Activated CD8-positive, alpha-beta T cell treated with anti-CD3 and anti-CD28 coated beads for 36 hours (primary cell): ENCODE results near the gene DNASE2. TPM values are rescaled to one million over a fixed set of nuclear protein-coding genes. Genes with fewer than 3 reads are reported as not detected.

ENCODE experiments used
- ATAC-seq: fragments of 200-7000 bp; cut with Tn5 transposase; one replicate; pipeline ENCODE4 v1.10.0; 2021; ENCODE audit warnings: mild to moderate bottlenecking, moderate library complexity
- CTCF ChIA-PET: fragments of 350-600 bp; sonication (Branson Sonifier 250); formaldehyde crosslinking; loops from one replicate; lab custom pipeline; 2021; ENCODE audit warnings: antibody characterized with exemption; lab: Charles Lee
- POLR2A ChIA-PET: fragments of 350-600 bp; sonication (Branson Sonifier 250); formaldehyde crosslinking; loops from one replicate; lab custom pipeline; 2021; ENCODE audit warnings: antibody characterized with exemption; lab: Charles Lee
- DNase-seq: peaks from one replicate; pipeline ENCODE4 v3.0.0-alpha.2; 2020
- H3K27ac Mint-ChIP-seq: one replicate; pipeline ENCODE4 v1.8.0; 2021; ENCODE audit warnings: mild to moderate bottlenecking, mixed read lengths
- H3K27me3 Mint-ChIP-seq: one replicate; pipeline ENCODE4 v1.8.0; 2021; ENCODE audit warnings: mixed read lengths
- H3K36me3 Mint-ChIP-seq: one replicate; pipeline ENCODE4 v1.8.0; 2021; ENCODE audit warnings: low read depth, mixed read lengths
- H3K4me1 Mint-ChIP-seq: one replicate; pipeline ENCODE4 v1.8.0; 2021; ENCODE audit warnings: low read depth, mixed read lengths
- H3K4me3 Mint-ChIP-seq: one replicate; pipeline ENCODE4 v1.8.0; 2021; ENCODE audit warnings: mild to moderate bottlenecking, moderate library complexity, mixed read lengths
- H3K9me3 Mint-ChIP-seq: one replicate; pipeline ENCODE4 v1.8.0; 2021; ENCODE audit warnings: mixed read lengths
- intact Hi-C: fragments of 100-400 bp; cut with micrococcal nuclease; formaldehyde crosslinking; loops from one replicate; pipeline ENCODE4 v1.10.0; 2022
- microRNA-seq: library from miRNA; unstranded; fragments of <30 nt; microRNA quantifications from one replicate; pipeline ENCODE4 v1.2.0, GENCODE V29; 2022; ENCODE audit warnings: borderline microRNAs expressed, borderline replicate concordance
- total RNA-seq, 2 experiments: library from RNA; stranded (reverse); gene quantifications; one replicate each; pipeline ENCODE4 v1.2.3, GENCODE V29; 2021
- TF ChIP-seq, protein P1 (sequence below): fragments of 200-600 bp; IDR thresholded peaks from one replicate; pipeline ENCODE4 v1.8.0; 2022; ENCODE audit warnings: antibody characterized with exemption, mild to moderate bottlenecking

Gene DNASE2
- total RNA-seq, 2 experiments from 2014 or later, result 22.3 to 26.1 TPM

DNA sequence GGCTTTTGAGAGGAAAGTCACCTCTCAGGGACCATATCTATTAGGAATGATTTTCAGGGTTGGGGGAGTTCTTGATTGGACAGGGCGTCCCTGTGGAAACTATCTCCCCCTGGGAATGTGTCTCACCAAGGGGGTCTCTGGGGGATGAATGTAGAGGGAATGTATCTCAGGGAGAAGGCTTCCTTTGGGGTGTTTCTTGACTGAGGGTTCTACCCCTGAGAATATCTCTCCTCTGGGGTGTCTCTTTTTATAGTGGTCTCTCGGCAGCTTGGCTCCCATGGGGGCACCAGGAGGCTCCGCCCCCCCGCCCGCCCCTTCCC is 47.9 kb downstream of the DNASE2 start:
- TF ChIP-seq, protein P1, sequence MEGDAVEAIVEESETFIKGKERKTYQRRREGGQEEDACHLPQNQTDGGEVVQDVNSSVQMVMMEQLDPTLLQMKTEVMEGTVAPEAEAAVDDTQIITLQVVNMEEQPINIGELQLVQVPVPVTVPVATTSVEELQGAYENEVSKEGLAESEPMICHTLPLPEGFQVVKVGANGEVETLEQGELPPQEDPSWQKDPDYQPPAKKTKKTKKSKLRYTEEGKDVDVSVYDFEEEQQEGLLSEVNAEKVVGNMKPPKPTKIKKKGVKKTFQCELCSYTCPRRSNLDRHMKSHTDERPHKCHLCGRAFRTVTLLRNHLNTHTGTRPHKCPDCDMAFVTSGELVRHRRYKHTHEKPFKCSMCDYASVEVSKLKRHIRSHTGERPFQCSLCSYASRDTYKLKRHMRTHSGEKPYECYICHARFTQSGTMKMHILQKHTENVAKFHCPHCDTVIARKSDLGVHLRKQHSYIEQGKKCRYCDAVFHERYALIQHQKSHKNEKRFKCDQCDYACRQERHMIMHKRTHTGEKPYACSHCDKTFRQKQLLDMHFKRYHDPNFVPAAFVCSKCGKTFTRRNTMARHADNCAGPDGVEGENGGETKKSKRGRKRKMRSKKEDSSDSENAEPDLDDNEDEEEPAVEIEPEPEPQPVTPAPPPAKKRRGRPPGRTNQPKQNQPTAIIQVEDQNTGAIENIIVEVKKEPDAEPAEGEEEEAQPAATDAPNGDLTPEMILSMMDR, result no peak
- DNase-seq, result no peak
- intact Hi-C loops, result no loop called here
- Mint-ChIP-seq H3K27me3 (peaks cover 75% of the 10 kb centered on the region), H3K9me3 (peaks cover 1% of the 10 kb centered on the region), H3K36me3 (no peaks in the 10 kb centered on the region), H3K27ac (no peak overlapping the region), H3K4me1 (peaks cover 27% of the 10 kb centered on the region), H3K4me3 (peak overlapping the region; percentile 15)
- ATAC-seq, result no peak
- CTCF ChIA-PET, result no interaction called here
- POLR2A ChIA-PET, result no interaction called here

DNA sequence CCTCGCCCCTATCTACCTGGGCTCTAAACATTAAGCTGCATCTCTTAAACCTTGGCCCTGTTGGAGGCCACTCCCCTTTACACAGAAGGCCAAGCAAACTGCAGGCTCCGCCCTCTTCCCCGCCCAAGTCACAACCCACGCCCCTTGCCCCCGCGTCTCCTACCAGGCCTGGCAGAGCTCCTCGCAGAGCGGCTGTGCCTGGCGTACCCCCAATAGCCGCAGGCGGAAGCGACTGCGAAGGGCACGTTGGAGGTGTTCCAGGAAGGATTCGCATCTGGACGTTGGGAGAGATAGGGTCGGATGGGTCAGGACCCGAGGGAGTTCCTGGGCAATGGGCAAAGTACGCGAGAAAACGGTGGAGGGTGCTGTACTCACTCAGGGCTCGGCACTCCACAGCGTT is 52.8 kb downstream of the DNASE2 start:
- ChIA-PET POLR2A (interaction anchor here (0.6 kb wide), 1 partner anchor 205 kb away, joined by 4 read pairs; no protein-coding TSS in a partner anchor), CTCF (interaction anchor here (0.6 to 1.5 kb wide), 4 partner anchors 9 to 254 kb away, joined by 3 to 5 read pairs (median 4); no protein-coding TSS in a partner anchor)
- peaks cover 63% of the 10 kb centered on the region for H3K27me3 Mint-ChIP-seq
- DNase-seq (peak; percentile 76), ATAC-seq (peak; percentile 77)
- H3K9me3 Mint-ChIP-seq, result peaks cover 1% of the 10 kb centered on the region
- intact Hi-C loops, result no loop called here
- H3K27ac Mint-ChIP-seq, result no peak overlapping the region
- no peak overlapping the region for H3K4me3 Mint-ChIP-seq
- no peaks in the 10 kb centered on the region for H3K36me3 Mint-ChIP-seq
- peaks cover 14% of the 10 kb centered on the region for H3K4me1 Mint-ChIP-seq
- TF ChIP-seq, protein P1, result no peak

DNA sequence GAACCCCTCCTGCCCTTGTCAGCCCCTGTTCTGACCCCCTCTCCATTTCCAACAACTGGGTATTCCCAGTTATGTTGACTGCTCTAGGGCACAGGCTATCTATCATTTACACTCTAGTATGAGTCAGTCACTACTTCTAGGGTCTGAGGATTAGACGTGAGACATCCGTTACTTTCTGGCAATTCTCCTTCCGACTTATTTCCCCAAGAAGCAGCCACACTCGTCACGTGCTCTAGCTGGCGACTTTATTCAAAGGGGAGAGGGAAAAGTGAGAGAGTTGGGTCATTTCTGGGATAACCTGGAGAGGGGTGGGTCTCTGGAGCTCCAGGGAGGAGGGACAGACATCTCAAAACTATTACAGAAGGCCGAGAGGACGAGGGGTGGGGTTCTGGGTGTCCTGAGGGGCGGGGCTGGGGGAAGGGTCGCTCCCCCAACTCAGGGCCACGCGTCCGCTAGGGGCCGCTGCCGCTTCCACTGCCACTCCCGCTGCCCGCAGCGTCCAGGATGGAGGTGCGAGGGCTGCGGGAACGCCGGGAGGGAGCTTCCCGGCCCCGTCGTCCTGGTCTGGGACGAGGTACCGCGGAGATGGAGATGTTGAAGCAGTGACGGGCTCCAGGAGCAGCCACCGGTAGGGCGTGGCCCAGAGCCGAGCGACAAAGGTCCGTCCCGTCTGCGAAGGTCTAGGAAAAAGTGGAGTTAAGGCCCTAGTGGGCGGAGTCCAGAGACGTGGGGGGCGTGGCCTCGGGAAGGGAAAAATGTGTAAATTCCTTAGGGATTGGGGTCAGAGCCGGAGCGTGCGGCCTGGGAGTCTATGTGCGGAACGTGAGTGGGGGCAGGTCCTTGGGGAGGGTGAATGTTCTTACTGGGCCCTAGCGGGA is 55.8 kb downstream of the DNASE2 start:
- ChIA-PET CTCF (interaction anchor here (0.6 to 3.3 kb wide), 12 partner anchors 9 to 236 kb away, joined by 3 to 35 read pairs (median 4); partner anchors contain the start of gene RTBDN), POLR2A (interaction anchor here (0.9 to 1.1 kb wide), 4 partner anchors 9 to 65 kb away, joined by 3 to 4 read pairs (median 4); partner anchors contain the start of genes GCDH, PRDX2, RTBDN and THSD8)
- Mint-ChIP-seq H3K27ac (no peak overlapping the region), H3K4me3 (no peak overlapping the region), H3K9me3 (no peaks in the 10 kb centered on the region), H3K4me1 (peaks cover 4% of the 10 kb centered on the region), H3K36me3 (no peaks in the 10 kb centered on the region), H3K27me3 (peaks cover 39% of the 10 kb centered on the region)
- DNase-seq (peak; percentile 45), ATAC-seq (peak; percentile 27)
- intact Hi-C loops, result no loop called here
- TF ChIP-seq, protein P1, result peak; percentile 51

Small RNA genes lying within 50 kb of the gene (microRNA-seq; reads per million reads assigned to microRNA genes)
- gene MIR5695, result not detected
- gene MIR6794, result not detected

Other genes with a start within 250 kb of the DNASE2 start
- 100 to 1,000 TPM; 127 to 135 TPM for gene MAN2B1, start 214.7 kb downstream of the DNASE2 start, total RNA-seq
- 10 to 100 TPM; 17.5 to 23.2 TPM for gene WDR83, start 214.6 kb downstream of the DNASE2 start, total RNA-seq
- 100 to 1,000 TPM; 113 TPM for gene DHPS, start 199.6 kb downstream of the DNASE2 start, total RNA-seq
- gene GNG14, start 193.5 kb downstream of the DNASE2 start, total RNA-seq, result not detected
- 10 to 100 TPM in 1 of 2 experiments, 1 to 10 TPM in 1; 9.9 to 10.8 TPM for gene FBXW9, start 184.8 kb downstream of the DNASE2 start, total RNA-seq
- gene TNPO2, start 157.5 kb downstream of the DNASE2 start, total RNA-seq, result 10 to 100 TPM; 90.7 to 94.5 TPM
- gene TRIR, start 146.8 kb downstream of the DNASE2 start, total RNA-seq, result 100 to 1,000 TPM; 154 to 169 TPM
- 10 to 100 TPM; 50.7 to 52.2 TPM for gene GET3, start 144.0 kb downstream of the DNASE2 start, total RNA-seq
- not detected for gene BEST2, start 129.7 kb downstream of the DNASE2 start, total RNA-seq
- 10 to 100 TPM; 17.3 to 18.4 TPM for gene HOOK2, start 105.9 kb downstream of the DNASE2 start, total RNA-seq
- 100 to 1,000 TPM; 292 to 299 TPM for gene JUNB, start 90.0 kb downstream of the DNASE2 start, total RNA-seq
- gene PRDX2, start 79.6 kb downstream of the DNASE2 start, total RNA-seq, result 100 to 1,000 TPM; 251 to 262 TPM
- gene THSD8, start 79.4 kb downstream of the DNASE2 start, total RNA-seq, result 10 to 100 TPM; 31.1 to 36.2 TPM
- gene RNASEH2A, start 74.9 kb downstream of the DNASE2 start, total RNA-seq, result 10 to 100 TPM; 40.3 to 44.1 TPM
- gene RTBDN, start 46.9 kb downstream of the DNASE2 start, total RNA-seq, result not detected
- gene MAST1, start 42.9 kb downstream of the DNASE2 start, total RNA-seq, result 1 to 10 TPM; 2.4 to 3.0 TPM
- under 1 TPM; 0.32 to 0.38 TPM for gene KLF1, start 5.8 kb upstream of the DNASE2 start, total RNA-seq
- 10 to 100 TPM; 37.5 to 43.8 TPM for gene GCDH, start 9.7 kb upstream of the DNASE2 start, total RNA-seq
- 1 to 10 TPM; 3.0 to 4.4 TPM for gene SYCE2, start 37.8 kb upstream of the DNASE2 start, total RNA-seq
- gene FARSA, start 52.3 kb upstream of the DNASE2 start, total RNA-seq, result 100 to 1,000 TPM; 128 to 138 TPM
- 100 to 1,000 TPM; 535 to 563 TPM for gene CALR, start 57.2 kb upstream of the DNASE2 start, total RNA-seq
- 100 to 1,000 TPM; 189 to 190 TPM for gene RAD23A, start 64.4 kb upstream of the DNASE2 start, total RNA-seq
- 10 to 100 TPM; 32.6 to 36.0 TPM for gene GADD45GIP1, start 75.8 kb upstream of the DNASE2 start, total RNA-seq
- not detected for gene DAND5, start 88.1 kb upstream of the DNASE2 start, total RNA-seq
- gene NFIX, start 114.0 kb upstream of the DNASE2 start, total RNA-seq, result 1 to 10 TPM; 4.7 to 5.0 TPM
- 1 to 10 TPM; 3.9 to 4.8 TPM for gene LYL1, start 221.4 kb upstream of the DNASE2 start, total RNA-seq
- 10 to 100 TPM; 85.0 to 95.7 TPM for gene TRMT1, start 235.3 kb upstream of the DNASE2 start, total RNA-seq
- gene NACC1, start 236.8 kb upstream of the DNASE2 start, total RNA-seq, result 10 to 100 TPM; 73.8 to 87.5 TPM